ENCODE data around the gene MICALL1.

DNA sequence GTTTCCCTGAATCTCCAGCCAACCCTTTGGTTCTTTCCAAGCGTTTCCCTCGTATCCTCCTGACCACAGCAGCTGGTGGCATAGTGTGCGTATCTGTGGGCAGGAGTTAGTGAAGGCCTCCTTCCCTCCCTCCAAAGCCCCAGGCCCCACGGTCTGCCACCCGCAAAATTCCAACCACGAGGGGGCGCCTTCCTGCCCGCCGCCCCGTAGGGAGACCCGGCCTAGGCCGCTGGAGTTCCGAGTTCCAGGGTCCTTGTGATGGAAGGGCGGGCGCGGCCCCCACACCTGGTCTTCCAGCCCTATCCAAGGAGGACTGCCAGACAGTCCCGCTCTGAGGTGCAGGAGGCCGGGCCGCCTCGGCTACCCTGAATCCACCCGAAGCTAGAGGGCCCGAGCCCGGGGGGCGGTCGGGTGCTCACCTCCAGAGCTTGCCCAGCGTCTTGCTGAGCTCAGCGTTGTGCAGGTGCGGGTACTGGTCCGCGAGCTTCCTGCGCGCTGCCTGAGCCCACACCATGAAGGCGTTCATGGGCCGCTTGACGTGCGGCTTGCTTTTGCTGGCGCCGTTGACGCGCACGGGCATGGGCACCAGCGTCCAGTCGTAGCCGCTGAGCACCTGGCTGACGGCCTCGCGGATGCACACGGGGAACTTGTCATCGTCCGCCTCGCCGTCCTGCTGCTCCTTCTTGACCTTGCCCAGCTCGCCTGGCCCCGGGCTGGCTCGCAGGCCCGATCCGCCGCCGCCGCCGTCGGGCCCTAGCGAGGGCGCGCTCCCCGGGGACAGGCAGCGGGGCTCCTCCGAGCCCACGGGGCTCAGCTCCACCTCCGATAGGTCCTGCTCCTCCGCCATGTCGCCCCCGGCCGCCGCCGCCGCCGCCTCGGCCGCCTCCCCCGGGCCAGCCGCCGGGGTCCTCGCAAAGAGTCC lies 77.1 kb downstream of the MICALL1 start:
- TF ChIP-seq, protein P1, sequence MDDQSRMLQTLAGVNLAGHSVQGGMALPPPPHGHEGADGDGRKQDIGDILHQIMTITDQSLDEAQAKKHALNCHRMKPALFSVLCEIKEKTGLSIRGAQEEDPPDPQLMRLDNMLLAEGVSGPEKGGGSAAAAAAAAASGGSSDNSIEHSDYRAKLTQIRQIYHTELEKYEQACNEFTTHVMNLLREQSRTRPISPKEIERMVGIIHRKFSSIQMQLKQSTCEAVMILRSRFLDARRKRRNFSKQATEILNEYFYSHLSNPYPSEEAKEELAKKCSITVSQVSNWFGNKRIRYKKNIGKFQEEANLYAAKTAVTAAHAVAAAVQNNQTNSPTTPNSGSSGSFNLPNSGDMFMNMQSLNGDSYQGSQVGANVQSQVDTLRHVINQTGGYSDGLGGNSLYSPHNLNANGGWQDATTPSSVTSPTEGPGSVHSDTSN (CRISPR knock-in tag; IDR thresholded peaks at IDR 0.05; ENCODE audit: borderline replicate concordance) = no peak
- TF ChIP-seq, protein P2, sequence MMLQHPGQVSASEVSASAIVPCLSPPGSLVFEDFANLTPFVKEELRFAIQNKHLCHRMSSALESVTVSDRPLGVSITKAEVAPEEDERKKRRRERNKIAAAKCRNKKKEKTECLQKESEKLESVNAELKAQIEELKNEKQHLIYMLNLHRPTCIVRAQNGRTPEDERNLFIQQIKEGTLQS (CRISPR knock-in tag; IDR thresholded peaks at IDR 0.05) = no peak
- TF ChIP-seq POLR2A (IDR thresholded peaks at IDR 0.05; ENCODE audit: insufficient read depth in 1 of 2, low read depth in 2 of 2, low read length in 2 of 2) (no peak), ZNF567 (CRISPR knock-in tag; IDR thresholded peaks at IDR 0.05; ENCODE audit: borderline replicate concordance) (no peak), POLR2AphosphoS5 (IDR thresholded peaks at IDR 0.05; ENCODE audit: low read depth, low read length) (no peak), ZFP36L1 (CRISPR knock-in tag; IDR thresholded peaks at IDR 0.05) (no peak), FOSL1 (CRISPR knock-in tag; IDR thresholded peaks at IDR 0.05; ENCODE audit: borderline replicate concordance) (no peak), RELA (CRISPR knock-in tag; IDR thresholded peaks at IDR 0.05) (no peak), KAT7 (CRISPR knock-in tag; IDR thresholded peaks at IDR 0.05; ENCODE audit: borderline replicate concordance) (no peak), ELF4 (CRISPR knock-in tag; IDR thresholded peaks at IDR 0.05; ENCODE audit: borderline replicate concordance) (no peak), EZH2 (conservative IDR thresholded peaks at IDR 0.05; ENCODE audit: low read depth, low read length) (no peak)
- TF ChIP-seq, protein P3, sequence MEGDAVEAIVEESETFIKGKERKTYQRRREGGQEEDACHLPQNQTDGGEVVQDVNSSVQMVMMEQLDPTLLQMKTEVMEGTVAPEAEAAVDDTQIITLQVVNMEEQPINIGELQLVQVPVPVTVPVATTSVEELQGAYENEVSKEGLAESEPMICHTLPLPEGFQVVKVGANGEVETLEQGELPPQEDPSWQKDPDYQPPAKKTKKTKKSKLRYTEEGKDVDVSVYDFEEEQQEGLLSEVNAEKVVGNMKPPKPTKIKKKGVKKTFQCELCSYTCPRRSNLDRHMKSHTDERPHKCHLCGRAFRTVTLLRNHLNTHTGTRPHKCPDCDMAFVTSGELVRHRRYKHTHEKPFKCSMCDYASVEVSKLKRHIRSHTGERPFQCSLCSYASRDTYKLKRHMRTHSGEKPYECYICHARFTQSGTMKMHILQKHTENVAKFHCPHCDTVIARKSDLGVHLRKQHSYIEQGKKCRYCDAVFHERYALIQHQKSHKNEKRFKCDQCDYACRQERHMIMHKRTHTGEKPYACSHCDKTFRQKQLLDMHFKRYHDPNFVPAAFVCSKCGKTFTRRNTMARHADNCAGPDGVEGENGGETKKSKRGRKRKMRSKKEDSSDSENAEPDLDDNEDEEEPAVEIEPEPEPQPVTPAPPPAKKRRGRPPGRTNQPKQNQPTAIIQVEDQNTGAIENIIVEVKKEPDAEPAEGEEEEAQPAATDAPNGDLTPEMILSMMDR (CRISPR knock-in tag; IDR thresholded peaks at IDR 0.05) = no peak
- TF ChIP-seq, protein P4, sequence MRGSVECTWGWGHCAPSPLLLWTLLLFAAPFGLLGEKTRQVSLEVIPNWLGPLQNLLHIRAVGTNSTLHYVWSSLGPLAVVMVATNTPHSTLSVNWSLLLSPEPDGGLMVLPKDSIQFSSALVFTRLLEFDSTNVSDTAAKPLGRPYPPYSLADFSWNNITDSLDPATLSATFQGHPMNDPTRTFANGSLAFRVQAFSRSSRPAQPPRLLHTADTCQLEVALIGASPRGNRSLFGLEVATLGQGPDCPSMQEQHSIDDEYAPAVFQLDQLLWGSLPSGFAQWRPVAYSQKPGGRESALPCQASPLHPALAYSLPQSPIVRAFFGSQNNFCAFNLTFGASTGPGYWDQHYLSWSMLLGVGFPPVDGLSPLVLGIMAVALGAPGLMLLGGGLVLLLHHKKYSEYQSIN (CRISPR knock-in tag; IDR thresholded peaks at IDR 0.05; ENCODE audit: borderline replicate concordance) = no peak
- TF ChIP-seq, protein P5, sequence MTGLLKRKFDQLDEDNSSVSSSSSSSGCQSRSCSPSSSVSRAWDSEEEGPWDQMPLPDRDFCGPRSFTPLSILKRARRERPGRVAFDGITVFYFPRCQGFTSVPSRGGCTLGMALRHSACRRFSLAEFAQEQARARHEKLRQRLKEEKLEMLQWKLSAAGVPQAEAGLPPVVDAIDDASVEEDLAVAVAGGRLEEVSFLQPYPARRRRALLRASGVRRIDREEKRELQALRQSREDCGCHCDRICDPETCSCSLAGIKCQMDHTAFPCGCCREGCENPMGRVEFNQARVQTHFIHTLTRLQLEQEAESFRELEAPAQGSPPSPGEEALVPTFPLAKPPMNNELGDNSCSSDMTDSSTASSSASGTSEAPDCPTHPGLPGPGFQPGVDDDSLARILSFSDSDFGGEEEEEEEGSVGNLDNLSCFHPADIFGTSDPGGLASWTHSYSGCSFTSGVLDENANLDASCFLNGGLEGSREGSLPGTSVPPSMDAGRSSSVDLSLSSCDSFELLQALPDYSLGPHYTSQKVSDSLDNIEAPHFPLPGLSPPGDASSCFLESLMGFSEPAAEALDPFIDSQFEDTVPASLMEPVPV (CRISPR knock-in tag; IDR thresholded peaks at IDR 0.05) = no peak
